OCI-LY7 (cell line): ENCODE measurements around the gene ENKD1. TPM values are rescaled to one million over a fixed set of nuclear protein-coding genes. Genes with fewer than 3 reads are reported as not detected.

Experiments
- BruUV-seq: library from RNA; stranded (reverse); fragments of 400-500 nt; replicated peaks from 2 replicates; lab custom pipeline; 2021; lab: Mats Ljungman, UMichigan
- CTCF ChIA-PET: fragments of 300-600 bp; sonication (Branson Sonifier 250); formaldehyde crosslinking; loops from one replicate; lab custom pipeline; 2022; ENCODE audit warnings: antibody characterized with exemption; ENCODE audit not compliant: unreplicated experiment; lab: Charles Lee
- POLR2A ChIA-PET: fragments of 300-600 bp; sonication (Branson Sonifier 250); formaldehyde crosslinking; loops from one replicate; lab custom pipeline; 2022; ENCODE audit warnings: antibody characterized with exemption; lab: Charles Lee
- DNase-seq: peaks from one replicate; pipeline ENCODE4 v3.0.0-alpha.2; 2015; ENCODE audit warnings: low spot score
- H2AFZ ChIP-seq: fragments of 200-600 bp; sonication (generic), shearing (Covaris generic); 2 replicates; pipeline ENCODE4 v1.6.1; 2014; ENCODE audit warnings: mild to moderate bottlenecking, antibody characterized with exemption, low read length, moderate library complexity
- H3K27ac ChIP-seq: fragments of 200-600 bp; sonication (generic); 2 replicates; pipeline ENCODE4 v1.5.1; 2014; ENCODE audit warnings: mixed run types, low read depth, mild to moderate bottlenecking, moderate library complexity, low read length, inconsistent platforms; ENCODE audit not compliant: poor library complexity, severe bottlenecking
- H3K36me3 ChIP-seq: fragments of 200-600 bp; sonication (generic); 2 replicates; pipeline ENCODE4 v1.6.1; 2014; ENCODE audit warnings: mild to moderate bottlenecking, antibody characterized with exemption, low read length, moderate library complexity, mixed read lengths; ENCODE audit not compliant: insufficient read depth
- H3K4me1 ChIP-seq: fragments of 200-600 bp; sonication (generic); 2 replicates; pipeline ENCODE4 v1.5.1; 2014; ENCODE audit warnings: mild to moderate bottlenecking, low read length; ENCODE audit not compliant: insufficient read depth, poor library complexity, severe bottlenecking
- H3K4me2 ChIP-seq: fragments of 200-600 bp; sonication (generic); 2 replicates; pipeline ENCODE4 v1.6.1; 2014; ENCODE audit warnings: mild to moderate bottlenecking, low read length
- H3K4me3 ChIP-seq: fragments of 200-600 bp; sonication (generic); 2 replicates; pipeline ENCODE4 v1.5.1; 2014; ENCODE audit warnings: mild to moderate bottlenecking, low read depth, low read length; ENCODE audit not compliant: poor library complexity, severe bottlenecking
- H3K79me2 ChIP-seq: fragments of 200-600 bp; sonication (generic); 2 replicates; pipeline ENCODE4 v1.6.1; 2016; ENCODE audit warnings: low read depth, mild to moderate bottlenecking, low read length, moderate library complexity, mixed read lengths; ENCODE audit not compliant: insufficient read depth
- H3K9me2 ChIP-seq: fragments of 200-600 bp; sonication (generic); 2 replicates; pipeline ENCODE4 v1.6.1; 2016; ENCODE audit warnings: mild to moderate bottlenecking, low read length, mixed read lengths; ENCODE audit not compliant: insufficient read depth
- H3K9me3 ChIP-seq: fragments of 200-600 bp; sonication (generic); 2 replicates; pipeline ENCODE4 v1.6.1; 2014; ENCODE audit warnings: mild to moderate bottlenecking, mixed run types, low read length, mixed read lengths
- H4K20me1 ChIP-seq: fragments of 200-600 bp; sonication (generic); 2 replicates; pipeline ENCODE4 v1.6.1; 2014; ENCODE audit warnings: mild to moderate bottlenecking, antibody characterized with exemption, low read length, moderate library complexity, mixed read lengths; ENCODE audit not compliant: insufficient read depth
- EZH2phosphoT487 ChIP-seq: fragments of 200-600 bp; sonication (generic); IDR thresholded peaks from 2 replicates; pipeline ENCODE4 v1.6.1; 2018; ENCODE audit warnings: low read depth, borderline replicate concordance, mild to moderate bottlenecking, mixed run types, antibody characterized with exemption, low read length, moderate library complexity, mixed read lengths
- intact Hi-C: fragments of 100-400 bp; cut with micrococcal nuclease; formaldehyde crosslinking; loops from one replicate; pipeline ENCODE4 v1.10.0; 2022; ENCODE audit not compliant: unreplicated experiment
- total RNA-seq, 2 experiments: library from RNA; depleted of rRNA in 1 of 2; stranded (reverse); fragments of >200 nt in 1 of 2; shearing (Covaris generic) in 1 of 2; gene quantifications; 2 replicates each; pipeline ENCODE4 v1.2.3, GENCODE V29; 2014 to 2022
- TF ChIP-seq, protein P1 (sequence below): fragments of 200-600 bp; sonication (generic); conservative IDR thresholded peaks from 2 replicates; pipeline ENCODE4 v1.5.1; 2014; ENCODE audit warnings: mild to moderate bottlenecking, antibody characterized with exemption, low read length, moderate library complexity, mixed read lengths

The ENKD1 gene
- total RNA-seq, 2 experiments from 2014 or later = 8.1 to 15.7 TPM

DNA sequence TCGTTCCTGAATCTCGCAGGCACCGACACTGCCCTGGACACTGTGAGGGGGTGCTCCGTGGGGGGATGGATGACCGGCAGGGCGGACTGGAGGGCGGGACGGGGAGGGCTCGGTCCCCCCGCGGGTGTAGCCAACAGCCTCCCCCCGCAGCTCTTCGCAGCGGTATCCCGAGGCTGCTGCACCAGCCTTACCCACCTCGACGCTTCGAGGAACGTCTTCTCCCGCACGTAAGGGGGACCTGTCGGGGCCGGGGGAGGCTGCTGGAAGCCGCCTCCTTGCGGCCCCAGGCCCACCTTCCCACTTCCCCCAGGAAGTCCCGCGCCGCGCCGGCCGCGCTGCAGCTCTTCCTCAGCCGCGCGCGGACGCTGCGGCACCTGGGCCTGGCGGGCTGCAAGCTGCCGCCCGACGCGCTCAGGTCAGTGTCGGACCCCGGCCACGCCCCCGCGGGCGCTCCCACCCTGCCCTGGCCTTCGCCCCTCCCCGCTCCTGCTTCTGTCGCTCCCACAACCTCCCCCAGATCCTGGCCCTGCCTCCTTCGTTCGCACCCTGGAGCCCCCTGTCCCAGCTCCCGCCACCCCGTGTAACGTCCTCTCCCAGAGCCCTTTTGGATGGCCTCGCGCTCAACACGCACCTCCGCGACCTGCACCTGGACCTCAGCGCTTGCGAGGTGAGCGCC lies 18.3 kb downstream of the ENKD1 start:
- Histone ChIP-seq H4K20me1 (no peaks in the 10 kb centered on the region; the same call in 1 of the 2 replicates), H3K4me2 (no peak overlapping the region), H3K4me1 (peaks cover 25% of the 10 kb centered on the region), H3K9me2 (no peaks in the 10 kb centered on the region), H3K79me2 (peaks cover 14% of the 10 kb centered on the region; the same call in 1 of the 2 replicates), H3K9me3 (no peaks in the 10 kb centered on the region), H2AFZ (no peak overlapping the region), H3K36me3 (peaks cover 58% of the 10 kb centered on the region), H3K4me3 (no peak overlapping the region), H3K27ac (no peak overlapping the region)
- intact Hi-C loops = no loop called here
- no peak for TF ChIP-seq EZH2phosphoT487
- TF ChIP-seq, protein P1, sequence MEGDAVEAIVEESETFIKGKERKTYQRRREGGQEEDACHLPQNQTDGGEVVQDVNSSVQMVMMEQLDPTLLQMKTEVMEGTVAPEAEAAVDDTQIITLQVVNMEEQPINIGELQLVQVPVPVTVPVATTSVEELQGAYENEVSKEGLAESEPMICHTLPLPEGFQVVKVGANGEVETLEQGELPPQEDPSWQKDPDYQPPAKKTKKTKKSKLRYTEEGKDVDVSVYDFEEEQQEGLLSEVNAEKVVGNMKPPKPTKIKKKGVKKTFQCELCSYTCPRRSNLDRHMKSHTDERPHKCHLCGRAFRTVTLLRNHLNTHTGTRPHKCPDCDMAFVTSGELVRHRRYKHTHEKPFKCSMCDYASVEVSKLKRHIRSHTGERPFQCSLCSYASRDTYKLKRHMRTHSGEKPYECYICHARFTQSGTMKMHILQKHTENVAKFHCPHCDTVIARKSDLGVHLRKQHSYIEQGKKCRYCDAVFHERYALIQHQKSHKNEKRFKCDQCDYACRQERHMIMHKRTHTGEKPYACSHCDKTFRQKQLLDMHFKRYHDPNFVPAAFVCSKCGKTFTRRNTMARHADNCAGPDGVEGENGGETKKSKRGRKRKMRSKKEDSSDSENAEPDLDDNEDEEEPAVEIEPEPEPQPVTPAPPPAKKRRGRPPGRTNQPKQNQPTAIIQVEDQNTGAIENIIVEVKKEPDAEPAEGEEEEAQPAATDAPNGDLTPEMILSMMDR = no peak
- no TSS peak for BruUV-seq
- CTCF ChIA-PET = interaction anchor here (0.6 to 0.9 kb wide), 2 partner anchors 101 to 103 kb away, joined by 3 to 14 read pairs; no protein-coding TSS in a partner anchor
- no peak for DNase-seq
- POLR2A ChIA-PET = interaction anchor here (0.5 kb wide), 1 partner anchor 637 kb away, joined by 4 read pairs; no protein-coding TSS in a partner anchor

- no peak for TF ChIP-seq EZH2phosphoT487
- TF ChIP-seq, protein P1 = no peak
- Histone ChIP-seq H3K4me3 (no peak overlapping the region), H3K79me2 (peaks cover 14% of the 10 kb centered on the region; the same call in 1 of the 2 replicates), H3K4me2 (no peak overlapping the region), H3K27ac (no peak overlapping the region), H3K36me3 (peaks cover 56% of the 10 kb centered on the region), H2AFZ (no peak overlapping the region), H4K20me1 (no peaks in the 10 kb centered on the region; the same call in 1 of the 2 replicates), H3K9me3 (no peaks in the 10 kb centered on the region), H3K4me1 (peaks cover 25% of the 10 kb centered on the region), H3K9me2 (no peaks in the 10 kb centered on the region)
- BruUV-seq = no TSS peak
- DNase-seq = no peak
- ChIA-PET CTCF (interaction anchor here (0.6 to 0.9 kb wide), 2 partner anchors 100 to 102 kb away, joined by 3 to 14 read pairs; no protein-coding TSS in a partner anchor), POLR2A (interaction anchor here (0.5 to 5.3 kb wide), 2 partner anchors 12 to 638 kb away, joined by 4 to 22 read pairs; partner anchors contain the start of gene ACD)
- intact Hi-C loops = no loop called here
Measured at GRCh38 chr16:67647681-67648080, 18.9 kb downstream of the ENKD1 start.
